ENCODE measurements around the gene SLC6A19.

DNA sequence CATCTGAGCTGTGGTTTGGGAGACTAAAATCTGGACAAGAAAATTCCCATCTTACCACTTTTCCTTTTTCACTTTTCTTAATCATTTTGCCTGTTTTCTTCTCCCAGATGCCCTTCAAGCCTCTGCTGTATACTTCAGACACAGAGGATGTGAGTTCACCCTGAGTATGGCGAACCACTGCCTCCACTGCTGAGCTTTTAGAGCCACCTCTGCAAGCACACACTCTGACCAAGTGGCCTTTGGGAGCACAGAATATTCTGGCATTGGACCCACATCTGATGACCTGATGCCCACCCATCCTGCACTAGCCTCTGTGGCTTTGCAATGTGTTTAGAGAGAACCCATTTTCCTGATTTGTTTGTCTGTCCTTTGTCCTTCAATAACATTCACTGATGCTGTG is 61.0 kb downstream of the SLC6A19 start:
- TF ChIP-seq, protein P1, sequence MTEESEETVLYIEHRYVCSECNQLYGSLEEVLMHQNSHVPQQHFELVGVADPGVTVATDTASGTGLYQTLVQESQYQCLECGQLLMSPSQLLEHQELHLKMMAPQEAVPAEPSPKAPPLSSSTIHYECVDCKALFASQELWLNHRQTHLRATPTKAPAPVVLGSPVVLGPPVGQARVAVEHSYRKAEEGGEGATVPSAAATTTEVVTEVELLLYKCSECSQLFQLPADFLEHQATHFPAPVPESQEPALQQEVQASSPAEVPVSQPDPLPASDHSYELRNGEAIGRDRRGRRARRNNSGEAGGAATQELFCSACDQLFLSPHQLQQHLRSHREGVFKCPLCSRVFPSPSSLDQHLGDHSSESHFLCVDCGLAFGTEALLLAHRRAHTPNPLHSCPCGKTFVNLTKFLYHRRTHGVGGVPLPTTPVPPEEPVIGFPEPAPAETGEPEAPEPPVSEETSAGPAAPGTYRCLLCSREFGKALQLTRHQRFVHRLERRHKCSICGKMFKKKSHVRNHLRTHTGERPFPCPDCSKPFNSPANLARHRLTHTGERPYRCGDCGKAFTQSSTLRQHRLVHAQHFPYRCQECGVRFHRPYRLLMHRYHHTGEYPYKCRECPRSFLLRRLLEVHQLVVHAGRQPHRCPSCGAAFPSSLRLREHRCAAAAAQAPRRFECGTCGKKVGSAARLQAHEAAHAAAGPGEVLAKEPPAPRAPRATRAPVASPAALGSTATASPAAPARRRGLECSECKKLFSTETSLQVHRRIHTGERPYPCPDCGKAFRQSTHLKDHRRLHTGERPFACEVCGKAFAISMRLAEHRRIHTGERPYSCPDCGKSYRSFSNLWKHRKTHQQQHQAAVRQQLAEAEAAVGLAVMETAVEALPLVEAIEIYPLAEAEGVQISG (CRISPR knock-in tag; IDR thresholded peaks at IDR 0.05), result no peak
- TF ChIP-seq NCOA2 (CRISPR knock-in tag; IDR thresholded peaks at IDR 0.05), result no peak
- TF ChIP-seq, protein P2, sequence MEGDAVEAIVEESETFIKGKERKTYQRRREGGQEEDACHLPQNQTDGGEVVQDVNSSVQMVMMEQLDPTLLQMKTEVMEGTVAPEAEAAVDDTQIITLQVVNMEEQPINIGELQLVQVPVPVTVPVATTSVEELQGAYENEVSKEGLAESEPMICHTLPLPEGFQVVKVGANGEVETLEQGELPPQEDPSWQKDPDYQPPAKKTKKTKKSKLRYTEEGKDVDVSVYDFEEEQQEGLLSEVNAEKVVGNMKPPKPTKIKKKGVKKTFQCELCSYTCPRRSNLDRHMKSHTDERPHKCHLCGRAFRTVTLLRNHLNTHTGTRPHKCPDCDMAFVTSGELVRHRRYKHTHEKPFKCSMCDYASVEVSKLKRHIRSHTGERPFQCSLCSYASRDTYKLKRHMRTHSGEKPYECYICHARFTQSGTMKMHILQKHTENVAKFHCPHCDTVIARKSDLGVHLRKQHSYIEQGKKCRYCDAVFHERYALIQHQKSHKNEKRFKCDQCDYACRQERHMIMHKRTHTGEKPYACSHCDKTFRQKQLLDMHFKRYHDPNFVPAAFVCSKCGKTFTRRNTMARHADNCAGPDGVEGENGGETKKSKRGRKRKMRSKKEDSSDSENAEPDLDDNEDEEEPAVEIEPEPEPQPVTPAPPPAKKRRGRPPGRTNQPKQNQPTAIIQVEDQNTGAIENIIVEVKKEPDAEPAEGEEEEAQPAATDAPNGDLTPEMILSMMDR (CRISPR knock-in tag; IDR thresholded peaks at IDR 0.05), result no peak
- TF ChIP-seq NFIC (IDR thresholded peaks at IDR 0.05; ENCODE audit: low read length), result no peak
- TF ChIP-seq MTA1 (CRISPR knock-in tag; IDR thresholded peaks at IDR 0.05; ENCODE audit: borderline replicate concordance), result no peak
- TF ChIP-seq ZNF589 (CRISPR knock-in tag; conservative IDR thresholded peaks at IDR 0.05), result no peak

All from HepG2 (cell line).